H1 (cell line): ENCODE results near the gene NCF2. TPM values are rescaled to one million over a fixed set of nuclear protein-coding genes. Genes with fewer than 3 reads are reported as not detected.
A peak's percentile ranks its signal among the peaks of the same experiment; 100 is the strongest.

Experiments used
- KDM4A ChIP-seq: IDR thresholded peaks from one replicate; pipeline ENCODE4 v1.7.1; 2012; ENCODE audit warnings: low read depth, mild to moderate bottlenecking, moderate library complexity, low read length, inconsistent platforms; ENCODE audit not compliant: severe bottlenecking
- POLR2A ChIP-seq, 2 experiments: IDR thresholded peaks; 1 replicate in 1 of 2; 2 replicates in 1 of 2; pipeline ENCODE4 v1.6.1; 2011; ENCODE audit warnings: low read depth in 2 of 2, low read length in 2 of 2, mild to moderate bottlenecking in 2 of 2; ENCODE audit errors: control extremely low read depth in 1 of 2
- RBBP5 ChIP-seq: IDR thresholded peaks from 2 replicates; pipeline ENCODE4 v1.7.1; 2012; ENCODE audit warnings: low read depth, mild to moderate bottlenecking, inconsistent platforms, low read length, moderate library complexity, borderline replicate concordance
- RNF2 ChIP-seq: fragments of 200-900, 300-1000 bp; sonication (generic); IDR thresholded peaks from 2 replicates; pipeline ENCODE4 v1.7.1; 2016; ENCODE audit warnings: borderline replicate concordance, low read depth, mild to moderate bottlenecking, antibody characterized with exemption, low read length; ENCODE audit not compliant: poor library complexity, severe bottlenecking; ENCODE audit errors: missing control alignments
- SIN3A ChIP-seq, 2 experiments: IDR thresholded peaks in 1 of 2; conservative IDR thresholded peaks in 1 of 2; 2 replicates each; pipeline ENCODE4 v1.6.1; 2011 to 2012; ENCODE audit warnings: low read length in 2 of 2, improper control_type of control experiment in 1 of 2, low read depth in 1 of 2, mild to moderate bottlenecking in 1 of 2
- SIRT6 ChIP-seq: IDR thresholded peaks from one replicate; pipeline ENCODE4 v1.7.1; 2012; ENCODE audit warnings: low read length, inconsistent platforms
- SP1 ChIP-seq: IDR thresholded peaks from 2 replicates; pipeline ENCODE4 v1.6.1; 2011; ENCODE audit warnings: low read depth, low read length
- TAF1 ChIP-seq: IDR thresholded peaks from 2 replicates; pipeline ENCODE4 v1.6.1; 2011; ENCODE audit warnings: mild to moderate bottlenecking, low read depth, low read length
- TBP ChIP-seq: IDR thresholded peaks from 2 replicates; pipeline ENCODE4 v1.6.1; 2011; ENCODE audit warnings: low read depth, low read length, improper control_type of control experiment
- polyA plus RNA-seq, 7 experiments: library from polyadenylated mRNA; depleted of rRNA in 3 of 7; stranded (reverse) in 5 of 7; unstranded in 2 of 7; fragments of >200 nt in 5 of 7; fragments of 200-250 nt in 2 of 7; gene quantifications; 1 replicate in 5 of 7; 2 replicates in 1 of 7; 4 replicates in 1 of 7; pipeline versions ENCODE4 v1.2.1 to v1.2.3, GENCODE V29; 2011 to 2013; ENCODE audit warnings: missing spikeins in 2 of 7, mixed read lengths in 2 of 7
- total RNA-seq: library from RNA; stranded (reverse); fragmentation: NEBNext Ultra II Directional; extraction: Animal tissue kit (Norgen Biotek cat#: 25700); gene quantifications from 2 replicates; pipeline ENCODE4 v1.2.1, GENCODE V29; 2021

NCF2 gene
- total and polyA plus RNA-seq, 2 of the 8 experiments (the other 6 are each of a cell fraction or from before 2014, with no cell fraction given), result not detected

GRCh38 chr1:183635099-183635605, 44.9 kb upstream of the NCF2 start (continued):
- TF ChIP-seq RNF2 (no peak), POLR2A (IDR thresholded peaks at IDR 0.05; ENCODE audit: control extremely low read depth in 1 of 2, low read depth in 2 of 2, low read length in 2 of 2) (0 out of 3 replicates have a peak, but pooled peaks of 1 of the 2 experiments have one; percentile 45), RBBP5 (peak; percentile 87), TBP (no peak), TAF1 (peak; percentile 8; the same call in 1 of the 2 replicates), SIN3A (conservative IDR thresholded peaks at IDR 0.05 in 1 of 2, IDR thresholded peaks at IDR 0.05 in 1 of 2; ENCODE audit: low read depth in 1 of 2, low read length in 2 of 2) (peak; percentile 9 to 20; a peak in 1 of 4 replicates), KDM4A (peak; percentile 76), SIRT6 (no peak), SP1 (no peak)
